ENCODE data around the gene CPD.

GRCh38 chr17:30413109-30413508 lies 34.4 kb downstream of the CPD start:
- no peak for TF ChIP-seq CTCF (optimal IDR thresholded peaks at IDR 0.05 in 1 of 3, IDR thresholded peaks at IDR 0.05 in 1 of 3, conservative IDR thresholded peaks at IDR 0.05 in 1 of 3; ENCODE audit: extremely low read depth in 1 of 3, insufficient read depth in 2 of 3, low read length in 3 of 3)
- no peak for TF ChIP-seq EZH2 (IDR thresholded peaks at IDR 0.05; ENCODE audit: low read length)

Measured in keratinocyte (primary cell).